Right forelimb (tissue), 1 donor: ENCODE measurements around the gene DYSF.
A peak's percentile ranks its signal among the peaks of the same experiment; 100 is the strongest.

Experiments
- DNase-seq: peaks from one replicate; pipeline ENCODE4 v3.0.0-alpha.2; 2018

The DYSF gene

GRCh38 chr2:71681626-71682025, 228.3 kb downstream of the DYSF start:
- DNase-seq: no peak

DNA sequence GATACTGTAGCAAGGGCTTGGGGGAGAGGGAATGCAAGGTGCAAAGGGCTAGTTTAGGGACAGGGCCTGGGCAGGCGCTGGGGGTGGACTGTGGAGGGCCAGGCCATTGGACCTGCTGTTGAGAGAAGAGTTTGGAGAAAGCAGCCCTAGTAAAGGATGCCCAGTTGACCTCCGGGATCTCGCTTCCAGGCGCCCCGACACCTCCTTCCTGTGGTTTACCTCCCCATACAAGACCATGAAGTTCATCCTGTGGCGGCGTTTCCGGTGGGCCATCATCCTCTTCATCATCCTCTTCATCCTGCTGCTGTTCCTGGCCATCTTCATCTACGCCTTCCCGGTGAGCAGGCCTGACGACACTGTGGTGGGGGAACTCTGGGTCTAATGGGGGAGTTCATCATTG, 229.0 kb downstream of the DYSF start:
- DNase-seq: no peak

DNA sequence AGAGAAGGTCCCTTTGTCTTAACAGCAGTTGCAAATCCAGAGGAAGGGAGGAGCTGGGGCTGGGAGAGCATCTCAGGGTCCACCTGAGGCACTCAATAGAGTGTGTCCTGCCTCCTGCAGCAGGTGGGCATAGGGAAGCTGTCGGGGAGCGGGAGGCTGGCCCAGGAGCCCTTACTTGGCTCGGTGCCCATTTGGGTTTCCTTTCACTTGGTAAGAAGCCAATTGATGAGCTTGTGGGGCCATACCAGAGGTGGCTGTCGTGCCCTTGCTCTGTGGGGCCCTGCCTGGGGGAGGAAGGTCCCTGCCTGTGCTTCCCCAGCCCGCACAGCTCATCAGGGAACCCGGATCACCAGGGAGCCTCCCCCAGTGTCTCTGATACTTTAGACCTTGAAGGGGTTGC, 229.7 kb downstream of the DYSF start:
- DNase-seq: no peak

GRCh38 chr2:71683666-71684065, 230.3 kb downstream of the DYSF start:
- no peak for DNase-seq

DNA sequence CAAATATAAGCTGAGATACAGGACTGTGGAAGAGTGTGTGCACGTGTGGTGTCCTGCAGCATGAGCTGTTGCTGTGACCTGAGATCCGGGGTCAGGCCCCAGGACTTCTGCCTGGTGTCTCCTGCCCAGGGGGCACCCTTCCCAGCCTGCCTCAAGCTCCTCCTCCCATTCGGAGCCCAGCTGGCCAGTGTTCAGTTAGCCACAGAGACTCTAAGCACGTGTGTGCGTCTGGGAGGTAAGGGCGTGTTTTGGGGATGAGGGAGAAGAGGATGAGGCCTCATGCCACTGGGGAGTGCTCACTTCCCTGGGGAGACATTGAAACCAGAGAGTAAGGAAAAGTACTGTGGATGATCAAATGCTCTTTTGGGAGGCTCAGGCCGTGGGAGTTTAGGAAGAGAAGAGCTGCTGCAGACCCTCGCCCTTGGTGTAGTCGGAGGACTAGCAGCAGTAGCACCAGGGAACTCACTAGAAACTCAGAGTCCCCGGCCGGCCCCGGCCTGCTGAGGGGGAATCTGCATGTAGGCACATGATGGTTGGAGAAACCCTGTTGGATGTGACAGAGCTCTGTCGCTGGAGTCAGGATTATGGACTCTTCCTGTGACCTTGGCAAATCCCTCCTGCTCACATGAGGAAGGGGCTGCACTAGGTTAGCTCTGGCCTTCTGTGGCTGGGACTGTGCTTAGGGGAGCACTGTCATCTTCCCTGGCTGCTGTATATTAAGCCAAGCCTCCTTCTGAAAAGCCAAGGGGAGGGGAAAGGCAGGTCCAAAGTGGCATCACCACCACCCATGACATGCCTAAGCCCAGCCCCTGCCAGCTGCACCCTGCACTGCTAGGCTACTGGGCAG, 231.1 kb downstream of the DYSF start:
- no peak for DNase-seq

GRCh38 chr2:71685073-71685848, 231.9 kb downstream of the DYSF start:
- DNase-seq: peak; percentile 72

DNA sequence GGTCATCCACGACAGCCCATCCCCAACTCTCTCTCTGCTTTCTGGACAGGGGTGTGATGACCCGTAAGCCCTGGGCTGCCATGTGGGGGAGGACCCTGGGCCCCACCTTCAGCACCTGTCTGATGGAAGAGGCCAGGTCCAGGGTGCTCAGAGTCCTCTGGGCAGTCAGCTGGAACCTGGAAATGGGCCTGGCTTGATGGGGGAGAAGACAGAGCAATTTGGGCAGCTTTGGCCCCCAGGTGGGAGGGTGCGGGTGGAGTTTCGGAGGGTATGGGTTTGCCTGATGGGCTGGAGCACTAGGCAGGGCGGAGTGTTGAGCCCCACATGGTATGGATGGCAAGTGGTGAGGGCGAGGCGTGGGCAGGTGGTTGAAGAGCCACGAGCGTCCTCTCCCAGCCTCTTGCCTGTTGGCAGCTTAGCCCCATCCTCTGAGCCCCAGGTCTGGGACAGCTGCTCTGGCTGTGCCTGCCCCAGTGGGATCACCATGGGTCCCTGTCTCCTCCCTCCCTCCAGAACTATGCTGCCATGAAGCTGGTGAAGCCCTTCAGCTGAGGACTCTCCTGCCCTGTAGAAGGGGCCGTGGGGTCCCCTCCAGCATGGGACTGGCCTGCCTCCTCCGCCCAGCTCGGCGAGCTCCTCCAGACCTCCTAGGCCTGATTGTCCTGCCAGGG, 232.7 kb downstream of the DYSF start:
- DNase-seq: no peak

GRCh38 chr2:71686781-71687180, 233.4 kb downstream of the DYSF start:
- DNase-seq: no peak

- DNase-seq: no peak
Measured at GRCh38 chr2:71687412-71687811, 234.1 kb downstream of the DYSF start.

DNA sequence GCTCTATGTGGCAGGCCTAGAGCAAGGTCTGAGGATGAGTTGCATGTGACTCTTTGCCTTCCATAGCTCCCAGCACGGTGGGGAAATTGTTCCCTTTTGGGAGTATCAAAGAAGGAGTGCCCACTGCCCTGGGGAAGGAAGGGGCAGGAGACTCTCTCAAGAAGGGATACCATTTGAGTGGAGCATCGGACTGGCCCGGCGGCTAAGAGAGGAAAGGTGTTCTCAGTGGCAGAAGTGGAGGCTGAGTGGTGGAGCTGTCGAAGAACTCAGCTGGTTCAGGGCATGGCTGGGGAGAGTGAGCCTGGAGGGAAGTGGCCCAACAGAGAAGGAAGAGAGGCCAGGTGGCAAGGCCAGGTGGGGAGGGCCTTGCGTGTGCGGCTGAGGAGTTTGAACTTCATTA, 235.2 kb downstream of the DYSF start:
- no peak for DNase-seq

GRCh38 chr2:71689393-71689792, 236.0 kb downstream of the DYSF start:
- no peak for DNase-seq

GRCh38 chr2:71689968-71690834, 236.8 kb downstream of the DYSF start:
- no peak for DNase-seq

- no peak for DNase-seq
Measured at GRCh38 chr2:71690876-71691475, 237.6 kb downstream of the DYSF start.

DNA sequence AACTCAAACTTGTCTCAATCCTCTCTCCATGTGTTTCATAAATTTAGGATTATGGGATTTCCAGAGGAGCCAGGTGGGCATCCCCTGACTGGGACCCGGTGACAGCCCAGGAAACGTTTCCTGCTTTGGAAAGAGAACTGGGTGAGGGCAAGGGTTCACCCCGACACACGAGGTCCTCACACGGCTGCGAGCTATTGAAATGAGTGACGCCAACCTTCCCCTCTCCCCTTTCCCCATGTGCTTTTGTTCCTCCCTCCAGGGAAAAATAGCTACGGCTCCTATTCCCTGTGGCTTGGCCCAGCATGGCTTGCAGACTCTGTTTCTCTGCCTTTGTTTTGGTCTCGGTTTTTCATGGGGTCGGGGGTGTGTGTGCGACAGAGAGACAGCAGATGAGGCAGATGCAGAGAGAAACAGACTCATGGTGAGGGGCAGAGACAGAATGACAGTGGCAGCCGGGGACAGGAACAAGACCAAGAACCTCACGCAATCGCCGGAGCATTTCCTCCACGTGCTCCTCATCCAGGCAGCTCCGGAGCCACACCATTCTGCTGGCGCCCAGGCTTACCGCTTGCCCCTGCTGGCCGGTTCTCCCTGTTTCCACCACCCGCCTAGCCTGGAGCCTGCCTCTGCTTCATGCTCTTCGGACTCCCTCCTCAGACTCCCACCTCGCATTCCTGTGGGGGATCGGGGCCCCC, 238.5 kb downstream of the DYSF start:
- DNase-seq: no peak

DNA sequence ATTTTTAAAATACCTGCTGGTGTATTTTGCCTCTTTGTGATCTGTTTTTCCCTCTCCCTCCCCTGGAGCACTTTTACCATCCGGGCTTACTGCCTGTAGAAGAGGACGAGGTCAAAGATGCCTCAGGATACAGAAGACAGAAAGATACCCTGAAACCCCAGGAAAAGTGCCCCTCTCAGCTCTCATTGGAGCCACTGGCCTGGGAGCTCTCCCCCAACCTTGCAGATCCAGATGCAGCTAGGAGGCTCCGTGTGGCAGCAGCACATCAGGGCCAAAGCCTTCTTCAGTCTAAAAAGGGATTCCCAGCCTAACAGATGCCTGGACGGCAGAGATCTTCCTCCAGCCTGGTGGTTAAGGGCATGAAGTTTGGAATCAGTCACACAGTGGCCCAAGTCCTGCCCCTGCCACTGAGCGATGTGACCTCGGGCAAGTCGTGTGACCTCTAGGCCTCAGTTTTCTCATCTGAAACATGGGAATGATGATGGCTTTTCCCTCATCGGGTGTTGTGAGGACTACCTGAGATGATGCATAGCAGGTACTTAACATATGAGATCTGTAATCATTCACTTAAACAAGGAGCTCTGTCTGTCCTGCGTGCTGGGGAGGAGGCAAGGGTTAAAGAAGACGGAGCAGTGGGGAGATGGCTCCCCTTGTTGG, 239.4 kb downstream of the DYSF start:
- no peak for DNase-seq

GRCh38 chr2:71693286-71694270, 240.2 kb downstream of the DYSF start:
- DNase-seq: no peak

DNA sequence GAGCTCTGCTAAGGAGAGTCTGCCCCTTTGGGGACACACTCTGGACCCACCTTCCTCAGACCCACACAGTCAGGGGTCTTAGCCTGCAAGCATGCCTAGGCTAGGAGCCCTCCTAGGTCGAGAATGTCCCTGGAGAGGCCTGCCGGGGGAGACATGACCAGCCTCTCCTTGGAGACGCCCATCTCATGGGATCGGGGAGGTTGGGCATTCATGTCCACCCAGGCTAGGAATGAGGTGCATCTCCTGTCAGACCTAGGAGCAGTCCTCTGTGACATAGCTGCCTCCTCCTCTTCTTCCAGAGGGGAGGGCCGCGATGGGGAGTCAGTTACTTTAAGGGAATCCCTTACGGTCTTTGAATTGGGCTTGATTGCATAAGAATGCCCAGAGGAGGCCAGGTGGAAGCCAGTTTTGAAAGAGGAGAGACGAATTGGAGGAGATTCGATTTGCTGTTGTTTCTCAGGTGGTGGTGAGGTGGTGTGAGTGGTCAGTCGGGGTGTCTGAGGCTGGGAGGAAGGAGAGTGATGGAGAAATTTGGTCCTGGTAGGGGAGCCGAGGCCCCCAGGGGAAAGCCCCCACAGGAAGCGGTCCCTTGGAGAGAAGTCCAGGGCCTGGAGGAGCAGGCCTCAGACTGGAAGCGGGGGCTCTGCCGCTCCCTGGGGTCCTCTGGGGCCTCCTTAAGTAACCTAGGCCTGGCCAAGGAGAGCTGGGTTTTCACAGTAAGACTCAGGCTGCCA, 241.3 kb downstream of the DYSF start:
- DNase-seq: no peak

GRCh38 chr2:71695235-71696120, 242.1 kb downstream of the DYSF start:
- no peak for DNase-seq
